Neuronal stem cell (in vitro differentiated cells): ENCODE measurements around the gene COBLL1.
"Not testable (repeated sequence)": the region's sequence is repeated elsewhere in the genome, so short reads cannot be mapped to it uniquely, and the experiment has no call there.

Source experiments
- DNase-seq: peaks from one replicate; pipeline ENCODE4 v3.0.0-alpha.2; 2013; ENCODE audit warnings: low spot score
- H2AFZ ChIP-seq: one replicate; pipeline ENCODE4 v1.6.1; 2013; ENCODE audit warnings: mild to moderate bottlenecking, low read length, inconsistent platforms
- H2AK5ac ChIP-seq: 2 replicates; pipeline ENCODE4 v1.6.1; 2013; ENCODE audit warnings: low read depth, mild to moderate bottlenecking, inconsistent platforms, low read length, moderate library complexity, mixed read lengths
- H2BK120ac ChIP-seq: 2 replicates; pipeline ENCODE4 v1.6.1; 2013; ENCODE audit warnings: low read depth, mild to moderate bottlenecking, inconsistent platforms, low read length, moderate library complexity, mixed read lengths
- H2BK12ac ChIP-seq: one replicate; pipeline ENCODE4 v1.6.1; 2013; ENCODE audit warnings: low read length, inconsistent platforms
- H2BK15ac ChIP-seq: 2 replicates; pipeline ENCODE4 v1.6.1; 2013; ENCODE audit warnings: mild to moderate bottlenecking, low read length, inconsistent platforms, mixed read lengths
- H2BK5ac ChIP-seq: one replicate; pipeline ENCODE4 v1.6.1; 2013; ENCODE audit warnings: inconsistent platforms, mild to moderate bottlenecking, low read length, moderate library complexity
- H3K14ac ChIP-seq: one replicate; pipeline ENCODE4 v1.6.1; 2013; ENCODE audit warnings: low read length, inconsistent platforms
- H3K18ac ChIP-seq: 2 replicates; pipeline ENCODE4 v1.6.1; 2013; ENCODE audit warnings: low read length, inconsistent platforms
- H3K23ac ChIP-seq: 2 replicates; pipeline ENCODE4 v1.6.1; 2013; ENCODE audit warnings: low read depth, mild to moderate bottlenecking, mixed read lengths, low read length, inconsistent platforms; ENCODE audit not compliant: poor library complexity
- H3K27ac ChIP-seq: replicated peaks from 3 replicates; pipeline ENCODE4 v1.5.1; 2013; ENCODE audit warnings: low read length, inconsistent platforms
- H3K27me3 ChIP-seq, 3 experiments: 2 replicates each; pipeline ENCODE4 v1.6.1; 2013; ENCODE audit warnings: low read length in 3 of 3, mild to moderate bottlenecking in 2 of 3, inconsistent platforms in 1 of 3, low read depth in 1 of 3, mixed read lengths in 1 of 3, moderate library complexity in 1 of 3; ENCODE audit not compliant: control insufficient read depth in 3 of 3, insufficient read depth in 3 of 3
- H3K36me3 ChIP-seq, 2 donors: replicated peaks in 1 of 2; 2 replicates each; pipeline ENCODE4 v1.6.1; 2013; ENCODE audit warnings: low read length in 2 of 2; ENCODE audit not compliant: control insufficient read depth in 2 of 2, insufficient read depth in 2 of 2
- H3K4ac ChIP-seq: 2 replicates; pipeline ENCODE4 v1.6.1; 2013; ENCODE audit warnings: inconsistent platforms, mild to moderate bottlenecking, low read length, moderate library complexity
- H3K4me1 ChIP-seq, 2 donors: 1 replicate in 1 of 2; 2 replicates in 1 of 2; pipeline ENCODE4 v1.6.1; 2013; ENCODE audit warnings: low read length in 2 of 2, low read depth in 1 of 2; ENCODE audit not compliant: control insufficient read depth in 2 of 2, insufficient read depth in 1 of 2
- H3K4me2 ChIP-seq: one replicate; pipeline ENCODE4 v1.6.1; 2013; ENCODE audit warnings: mild to moderate bottlenecking, low read length, inconsistent platforms; ENCODE audit not compliant: insufficient read depth, poor library complexity, severe bottlenecking
- H3K4me3 ChIP-seq, 2 donors: 2 replicates each; pipeline ENCODE4 v1.5.1; 2013; ENCODE audit warnings: low read length in 2 of 2, mild to moderate bottlenecking in 2 of 2, inconsistent platforms in 1 of 2, moderate library complexity in 1 of 2
- H3K79me1 ChIP-seq: one replicate; pipeline ENCODE4 v1.6.1; 2013; ENCODE audit warnings: low read depth, mild to moderate bottlenecking, inconsistent platforms, low read length, moderate library complexity
- H3K9ac ChIP-seq: one replicate; pipeline ENCODE4 v1.6.1; 2013; ENCODE audit warnings: mild to moderate bottlenecking, low read depth, low read length, inconsistent platforms; ENCODE audit not compliant: poor library complexity
- H3K9me3 ChIP-seq, 2 donors: replicated peaks in 1 of 2; 2 replicates each; pipeline versions ENCODE3 to v1.6.1; 2013; ENCODE audit warnings: low read length in 2 of 2, mild to moderate bottlenecking in 2 of 2, inconsistent platforms in 1 of 2, low read depth in 1 of 2, mixed read lengths in 1 of 2, moderate library complexity in 1 of 2; ENCODE audit not compliant: control insufficient read depth in 2 of 2, insufficient read depth in 1 of 2
- H4K8ac ChIP-seq: one replicate; pipeline ENCODE4 v1.6.1; 2013; ENCODE audit warnings: low read depth, mild to moderate bottlenecking, inconsistent platforms, low read length, moderate library complexity
- H4K91ac ChIP-seq: one replicate; pipeline ENCODE4 v1.6.1; 2013; ENCODE audit warnings: low read length, low read depth, mild to moderate bottlenecking, inconsistent platforms; ENCODE audit not compliant: poor library complexity
- WGBS, 2 donors: extraction: QIAGEN DNeasy Blood & Tissue Kit; methylation state at CpG; one replicate each; pipeline ENCODE4 v1.1.7; 2013; ENCODE audit warnings: missing lambda C conversion rate in 2 of 2, mixed read lengths in 1 of 2; ENCODE audit not compliant: insufficient read length in 2 of 2, insufficient replicate concordance in 1 of 2; ENCODE audit errors: extremely low coverage in 2 of 2; 5-methylcytosine and 5-hydroxymethylcytosine counted together

Gene COBLL1

GRCh38 chr2:164761737-164762460, 79.7 kb downstream of the COBLL1 start:
- H3K23ac ChIP-seq = no peak overlapping the region
- no peak overlapping the region for H2BK12ac ChIP-seq
- WGBS, 2 donors = no CpG with 5 or more reads among the region's 1 CpG
- no peak overlapping the region for H3K18ac ChIP-seq
- H3K14ac ChIP-seq = no peak overlapping the region
- no peak overlapping the region for H3K4me2 ChIP-seq
- no peak overlapping the region for H3K4ac ChIP-seq
- no peak overlapping the region for H4K8ac ChIP-seq
- H3K4me3 ChIP-seq = no peak overlapping the region
- H3K27ac ChIP-seq = no peak overlapping the region
- H2BK5ac ChIP-seq = no peak overlapping the region
- H3K9me3 ChIP-seq = no peaks in the 10 kb centered on the region
- H3K27me3 ChIP-seq = no peaks in the 10 kb centered on the region
- H2BK15ac ChIP-seq = no peak overlapping the region
- H3K36me3 ChIP-seq = no peaks in the 10 kb centered on the region
- no peak for DNase-seq
- H4K91ac ChIP-seq = no peak overlapping the region
- H3K4me1 ChIP-seq = no peaks in the 10 kb centered on the region
- no peak overlapping the region for H2BK120ac ChIP-seq
- no peaks in the 10 kb centered on the region for H3K79me1 ChIP-seq
- no peak overlapping the region for H3K9ac ChIP-seq
- H2AK5ac ChIP-seq = no peak overlapping the region
- no peak overlapping the region for H2AFZ ChIP-seq

GRCh38 chr2:164761201-164761600, 80.4 kb downstream of the COBLL1 start:
- H3K9me3 ChIP-seq, H3K4me1 ChIP-seq, H2BK15ac ChIP-seq, H2AFZ ChIP-seq, H3K14ac ChIP-seq, H3K4ac ChIP-seq, H2AK5ac ChIP-seq, H3K4me3 ChIP-seq, DNase-seq, H3K27me3 ChIP-seq, H4K91ac ChIP-seq, H2BK120ac ChIP-seq, H2BK5ac ChIP-seq, H2BK12ac ChIP-seq, H3K27ac ChIP-seq, H3K4me2 ChIP-seq, H3K23ac ChIP-seq, H3K9ac ChIP-seq, H3K18ac ChIP-seq, H4K8ac ChIP-seq, H3K79me1 ChIP-seq, H3K36me3 ChIP-seq: not testable (repeated sequence)
- no CpG with 5 or more reads among the region's 9 CpGs for WGBS, 2 donors

- no CpG with 5 or more reads among the region's 2 CpGs for WGBS, 2 donors
- H3K79me1 ChIP-seq = no peaks in the 10 kb centered on the region
- H4K8ac ChIP-seq = no peak overlapping the region
- H2BK5ac ChIP-seq = no peak overlapping the region
- H3K4me2 ChIP-seq = no peak overlapping the region
- H3K14ac ChIP-seq = no peak overlapping the region
- H2BK15ac ChIP-seq = no peak overlapping the region
- H3K4me3 ChIP-seq = no peak overlapping the region
- no peak overlapping the region for H3K27ac ChIP-seq
- H4K91ac ChIP-seq = no peak overlapping the region
- H3K18ac ChIP-seq = no peak overlapping the region
- H3K9ac ChIP-seq = no peak overlapping the region
- H2AK5ac ChIP-seq = no peak overlapping the region
- no peaks in the 10 kb centered on the region for H3K4me1 ChIP-seq
- DNase-seq = no peak
- H3K4ac ChIP-seq = no peak overlapping the region
- no peak overlapping the region for H2BK12ac ChIP-seq
- no peak overlapping the region for H2BK120ac ChIP-seq
- H3K36me3 ChIP-seq = no peaks in the 10 kb centered on the region
- H3K9me3 ChIP-seq = no peaks in the 10 kb centered on the region
- no peaks in the 10 kb centered on the region for H3K27me3 ChIP-seq
- no peak overlapping the region for H3K23ac ChIP-seq
- no peak overlapping the region for H2AFZ ChIP-seq
Observed at GRCh38 chr2:164760179-164760578, 81.4 kb downstream of the COBLL1 start.

GRCh38 chr2:164757934-164758695, 83.5 kb downstream of the COBLL1 start:
- Histone ChIP-seq H2BK5ac (no peak overlapping the region), H3K4me3 (no peak overlapping the region), H3K79me1 (no peaks in the 10 kb centered on the region), H3K36me3 (no peaks in the 10 kb centered on the region), H3K23ac (no peak overlapping the region), H3K18ac (no peak overlapping the region), H2BK120ac (no peak overlapping the region), H3K4me2 (no peak overlapping the region), H3K9ac (no peak overlapping the region), H3K4ac (no peak overlapping the region), H2BK15ac (no peak overlapping the region), H3K27me3 (no peaks in the 10 kb centered on the region), H3K14ac (no peak overlapping the region), H3K4me1 (no peaks in the 10 kb centered on the region), H4K8ac (no peak overlapping the region), H3K27ac (no peak overlapping the region), H2AFZ (no peak overlapping the region), H4K91ac (no peak overlapping the region), H3K9me3 (no peaks in the 10 kb centered on the region), H2AK5ac (no peak overlapping the region), H2BK12ac (no peak overlapping the region)
- no peak for DNase-seq
- no CpG with 5 or more reads among the region's 2 CpGs for WGBS, 2 donors
